WTC11 (cell line): ENCODE data around the gene KYNU. TPM values are rescaled to one million over a fixed set of nuclear protein-coding genes. Genes with fewer than 3 reads are reported as not detected.

ENCODE experiments used
- ATAC-seq: fragments of 200-7000 bp; cut with Tn5 transposase; 2 replicates; pipeline ENCODE4 v1.10.0; 2021; ENCODE audit warnings: mild to moderate bottlenecking, moderate library complexity
- CTCF ChIA-PET: fragments of 300-600 bp; sonication (Branson Sonifier 250); formaldehyde crosslinking; loops from one replicate; lab custom pipeline; 2021; ENCODE audit warnings: antibody characterized with exemption; lab: Charles Lee
- POLR2A ChIA-PET: fragments of 350-600 bp; sonication (Branson Sonifier 250); formaldehyde crosslinking; loops from one replicate; lab custom pipeline; 2021; ENCODE audit warnings: antibody characterized with exemption; lab: Charles Lee
- DNase-seq: peaks from one replicate; pipeline ENCODE4 v3.0.0; 2021; ENCODE audit warnings: low spot score
- H3K27ac Mint-ChIP-seq: 2 replicates; pipeline ENCODE4 v1.8.0; 2021; ENCODE audit warnings: mixed read lengths
- H3K27me3 Mint-ChIP-seq: 2 replicates; pipeline ENCODE4 v1.8.0; 2021; ENCODE audit warnings: low read depth, mild to moderate bottlenecking, moderate library complexity, mixed read lengths
- H3K36me3 Mint-ChIP-seq: 2 replicates; pipeline ENCODE4 v1.8.0; 2021; ENCODE audit warnings: mixed read lengths
- H3K4me1 Mint-ChIP-seq: 2 replicates; pipeline ENCODE4 v1.8.0; 2022; ENCODE audit warnings: mixed read lengths
- H3K4me3 Mint-ChIP-seq: 2 replicates; pipeline ENCODE4 v1.8.0; 2021; ENCODE audit warnings: mild to moderate bottlenecking, moderate library complexity, mixed read lengths
- H3K9me3 Mint-ChIP-seq: 2 replicates; pipeline ENCODE4 v1.8.0; 2021; ENCODE audit warnings: mixed read lengths
- ATF1 ChIP-seq: sonication (generic); formaldehyde crosslinking; IDR thresholded peaks from 2 replicates; pipeline ENCODE4 v1.8.1; 2023; ENCODE audit warnings: mild to moderate bottlenecking, moderate library complexity, missing genetic modification reagents
- CBFB ChIP-seq: sonication (generic); formaldehyde crosslinking; IDR thresholded peaks from 2 replicates; pipeline ENCODE4 v1.8.1; 2022; ENCODE audit warnings: mild to moderate bottlenecking, low read depth, missing genetic modification reagents
- CDX4 ChIP-seq: fragments of 250-450 bp; sonication (Bioruptor Pico); IDR thresholded peaks from 2 replicates; pipeline ENCODE4 v1.9.0; 2021; ENCODE audit warnings: moderate library complexity, mild to moderate bottlenecking, inconsistent platforms, borderline replicate concordance
- E2F4 ChIP-seq: sonication (generic); formaldehyde crosslinking; IDR thresholded peaks from 2 replicates; pipeline ENCODE4 v1.8.1; 2022; ENCODE audit warnings: low read depth, mild to moderate bottlenecking, moderate library complexity, missing genetic modification reagents, borderline replicate concordance
- FOXJ3 ChIP-seq: sonication (generic); formaldehyde crosslinking; IDR thresholded peaks from 2 replicates; pipeline ENCODE4 v1.9.0; 2021; ENCODE audit warnings: missing genetic modification reagents, mild to moderate bottlenecking, borderline replicate concordance
- FOXK1 ChIP-seq: sonication (generic); formaldehyde crosslinking; IDR thresholded peaks from 2 replicates; pipeline ENCODE4 v1.8.0; 2022; ENCODE audit warnings: mild to moderate bottlenecking, moderate library complexity, missing genetic modification reagents
- FOXP4 ChIP-seq: sonication (generic); formaldehyde crosslinking; IDR thresholded peaks from 2 replicates; pipeline ENCODE4 v1.8.0; 2022; ENCODE audit warnings: mild to moderate bottlenecking, missing genetic modification reagents
- HMGA2 ChIP-seq: fragments of 250-450 bp; sonication (Bioruptor Pico); IDR thresholded peaks from 2 replicates; pipeline ENCODE4 v1.4.0; 2021; ENCODE audit warnings: mild to moderate bottlenecking, moderate library complexity
- KAT7 ChIP-seq: sonication (generic); formaldehyde crosslinking; IDR thresholded peaks from 2 replicates; pipeline ENCODE4 v1.8.1; 2023; ENCODE audit warnings: missing genetic modification reagents, mild to moderate bottlenecking, borderline replicate concordance
- MXD4 ChIP-seq: fragments of 250-450 bp; sonication (Bioruptor Pico); IDR thresholded peaks from 2 replicates; pipeline ENCODE4 v1.8.0; 2021; ENCODE audit warnings: mild to moderate bottlenecking, moderate library complexity, borderline replicate concordance
- NR1H2 ChIP-seq: sonication (generic); formaldehyde crosslinking; IDR thresholded peaks from 2 replicates; pipeline ENCODE4 v1.9.0; 2021; ENCODE audit warnings: mild to moderate bottlenecking, moderate library complexity, missing genetic modification reagents
- NR2C2 ChIP-seq: sonication (generic); formaldehyde crosslinking; IDR thresholded peaks from 2 replicates; pipeline ENCODE4 v1.8.0; 2022; ENCODE audit warnings: mild to moderate bottlenecking, missing genetic modification reagents
- TCF7 ChIP-seq: sonication (generic); formaldehyde crosslinking; IDR thresholded peaks from 2 replicates; pipeline ENCODE4 v1.8.0; 2022; ENCODE audit warnings: mild to moderate bottlenecking, low read depth, missing genetic modification reagents, moderate library complexity
- TEAD1 ChIP-seq: sonication (generic); formaldehyde crosslinking; IDR thresholded peaks from 2 replicates; pipeline ENCODE4 v1.8.0; 2022; ENCODE audit warnings: mild to moderate bottlenecking, missing genetic modification reagents
- ZBTB21 ChIP-seq: sonication (generic); formaldehyde crosslinking; IDR thresholded peaks from 2 replicates; pipeline ENCODE4 v1.8.1; 2023; ENCODE audit warnings: mild to moderate bottlenecking, missing genetic modification reagents, borderline replicate concordance
- ZBTB43 ChIP-seq: sonication (generic); formaldehyde crosslinking; IDR thresholded peaks from 2 replicates; pipeline ENCODE4 v1.8.1; 2023; ENCODE audit warnings: mild to moderate bottlenecking, missing genetic modification reagents
- ZNF121 ChIP-seq: sonication (generic); formaldehyde crosslinking; IDR thresholded peaks from 2 replicates; pipeline ENCODE4 v1.8.0; 2023; ENCODE audit warnings: missing genetic modification reagents
- ZNF219 ChIP-seq: sonication (generic); formaldehyde crosslinking; IDR thresholded peaks from 2 replicates; pipeline ENCODE4 v1.8.0; 2023; ENCODE audit warnings: missing genetic modification reagents, mild to moderate bottlenecking, borderline replicate concordance
- ZNF263 ChIP-seq: sonication (generic); formaldehyde crosslinking; IDR thresholded peaks from 2 replicates; pipeline ENCODE4 v1.8.1; 2022; ENCODE audit warnings: low read depth, mild to moderate bottlenecking, moderate library complexity, missing genetic modification reagents
- total RNA-seq: library from RNA; stranded (reverse); gene quantifications from 3 replicates; pipeline ENCODE4 v1.2.3, GENCODE V29; 2021

The KYNU gene
- total RNA-seq, 1 experiment from 2014 or later, result 0.85 TPM

GRCh38 chr2:142966284-142966683 is 88.8 kb downstream of the KYNU start:
- Mint-ChIP-seq H3K27me3 (no peaks in the 10 kb centered on the region), H3K9me3 (peaks cover 35% of the 10 kb centered on the region), H3K36me3 (peaks cover 26% of the 10 kb centered on the region), H3K4me1 (no peaks in the 10 kb centered on the region), H3K27ac (no peak overlapping the region), H3K4me3 (no peak overlapping the region)
- CTCF ChIA-PET, result no interaction called here
- TF ChIP-seq FOXP4 (CRISPR knock-in tag), result no peak
- TF ChIP-seq NR2C2 (CRISPR knock-in tag), result no peak
- TF ChIP-seq ZBTB21 (CRISPR knock-in tag), result no peak
- TF ChIP-seq ATF1 (CRISPR knock-in tag), result no peak
- TF ChIP-seq FOXK1, result no peak
- no peak for TF ChIP-seq E2F4 (CRISPR knock-in tag)
- TF ChIP-seq FOXJ3 (CRISPR knock-in tag), result no peak
- no peak for TF ChIP-seq ZBTB43 (CRISPR knock-in tag)
- no peak for TF ChIP-seq HMGA2 (CRISPR knock-in tag)
- TF ChIP-seq CDX4 (CRISPR knock-in tag), result no peak
- no peak for TF ChIP-seq TCF7 (CRISPR knock-in tag)
- no peak for TF ChIP-seq NR1H2
- no peak for TF ChIP-seq ZNF263 (CRISPR knock-in tag)
- no peak for TF ChIP-seq MXD4 (CRISPR knock-in tag)
- DNase-seq, result no peak
- ATAC-seq, result no peak
- POLR2A ChIA-PET, result no interaction called here

- Mint-ChIP-seq H3K4me3 (no peak overlapping the region), H3K27ac (no peak overlapping the region), H3K4me1 (peaks cover under 1% of the 10 kb centered on the region), H3K27me3 (no peaks in the 10 kb centered on the region)
- no peak for DNase-seq
- ChIA-PET CTCF (no interaction called here), POLR2A (no interaction called here)
- TF ChIP-seq TEAD1 (CRISPR knock-in tag) (no peak), ZNF219 (CRISPR knock-in tag) (no peak), CBFB (CRISPR knock-in tag) (no peak), KAT7 (CRISPR knock-in tag) (no peak), ZNF121 (CRISPR knock-in tag) (no peak)
- TF ChIP-seq, all 79 proteins: peak for 0
- peaks cover 35% of the 10 kb centered on the region for H3K9me3 Mint-ChIP-seq
- ATAC-seq, result no peak
- peaks cover 26% of the 10 kb centered on the region for H3K36me3 Mint-ChIP-seq
These were observed 89.6 kb downstream of the KYNU start for GRCh38 chr2:142967060-142967459.
